K562 (cell line): Measurements from ENCODE around the gene RPS27. TPM values are rescaled to one million over a fixed set of nuclear protein-coding genes. Genes with fewer than 3 reads are reported as not detected.
A peak's percentile ranks its signal among the peaks of the same experiment; 100 is the strongest.

Experiments
- ASH1L ChIP-seq: fragments of 450-650 bp; IDR thresholded peaks from 2 replicates; pipeline ENCODE4 v1.6.1; 2018; ENCODE audit warnings: borderline replicate concordance, mild to moderate bottlenecking, low read depth; ENCODE audit not compliant: partially characterized antibody
- C11orf30 ChIP-seq: fragments of 450-650 bp; IDR thresholded peaks from 2 replicates; pipeline ENCODE4 v1.6.1; 2016; ENCODE audit warnings: low read depth, mild to moderate bottlenecking
- CEBPG ChIP-seq, 3 experiments: fragments of 200-800 bp in 1 of 3; sonication (Bioruptor generic) in 1 of 3; sonication (generic) in 1 of 3; formaldehyde crosslinking in 1 of 3; IDR thresholded peaks in 2 of 3; conservative IDR thresholded peaks in 1 of 3; 2 replicates each; pipeline versions ENCODE4 v1.6.1 to v1.8.0; 2016 to 2022; ENCODE audit warnings: missing compliant biosample characterization in 2 of 3, missing genetic modification characterization in 2 of 3, mild to moderate bottlenecking in 1 of 3, missing genetic modification reagents in 1 of 3
- CHD2 ChIP-seq: IDR thresholded peaks from 2 replicates; pipeline ENCODE4 v1.6.1; 2011; ENCODE audit warnings: low read depth, low read length
- CHD4 ChIP-seq: fragments of 200-600 bp; sonication (generic); IDR thresholded peaks from 3 replicates; pipeline ENCODE4 v1.6.1; 2012; ENCODE audit warnings: low read depth, mild to moderate bottlenecking, mixed read lengths, low read length, inconsistent platforms; ENCODE audit not compliant: insufficient read depth, insufficient replicate concordance, poor library complexity, severe bottlenecking
- ETV5 ChIP-seq: sonication (generic); formaldehyde crosslinking; IDR thresholded peaks from 2 replicates; pipeline ENCODE4 v1.4.0; 2020; ENCODE audit warnings: low read depth, mild to moderate bottlenecking, missing genetic modification reagents
- FOXP1 ChIP-seq: sonication (generic); formaldehyde crosslinking; IDR thresholded peaks from 2 replicates; pipeline ENCODE4 v1.8.0; 2022; ENCODE audit warnings: mild to moderate bottlenecking, missing genetic modification reagents
- KDM1A ChIP-seq, 2 experiments: fragments of 450-650 bp; IDR thresholded peaks; 2 replicates each; pipeline ENCODE4 v1.6.1; 2016; ENCODE audit warnings: mild to moderate bottlenecking in 2 of 2
- MYC ChIP-seq, 2 experiments: fragments of 250-450 bp in 1 of 2; sonication (Bioruptor Pico) in 1 of 2; IDR thresholded peaks; 2 replicates each; pipeline versions ENCODE4 v1.5.1 to v1.6.1; 2012 to 2021; ENCODE audit warnings: low read depth in 2 of 2, borderline replicate concordance in 1 of 2, improper control_type of control experiment in 1 of 2, low read length in 1 of 2, mild to moderate bottlenecking in 1 of 2, moderate library complexity in 1 of 2
- PML ChIP-seq: IDR thresholded peaks from 2 replicates; pipeline ENCODE4 v1.6.1; 2012; ENCODE audit warnings: low read length, inconsistent platforms
- SRSF1 ChIP-seq: fragments of 200-400 bp; formaldehyde crosslinking; IDR thresholded peaks from 2 replicates; pipeline ENCODE4 v1.6.1; 2017; ENCODE audit warnings: mild to moderate bottlenecking, low read depth, low read length, moderate library complexity
- TAF15 ChIP-seq: fragments of 200-400 bp; formaldehyde crosslinking; IDR thresholded peaks from 2 replicates; pipeline ENCODE4 v1.6.1; 2017; ENCODE audit warnings: mild to moderate bottlenecking, low read depth, low read length, moderate library complexity
- TCF7 ChIP-seq: sonication (generic); IDR thresholded peaks from 2 replicates; pipeline ENCODE4 v1.6.1; 2016; ENCODE audit warnings: antibody characterized with exemption, borderline replicate concordance
- TOE1 ChIP-seq, 2 experiments: fragments of 450-650 bp in 1 of 2; sonication (generic) in 1 of 2; formaldehyde crosslinking in 1 of 2; IDR thresholded peaks; 2 replicates each; pipeline versions ENCODE4 v1.7.1 to v1.8.0; 2016 to 2022; ENCODE audit warnings: borderline replicate concordance in 2 of 2, mild to moderate bottlenecking in 2 of 2, antibody characterized with exemption in 1 of 2, inconsistent platforms in 1 of 2, low read depth in 1 of 2, missing genetic modification reagents in 1 of 2, moderate library complexity in 1 of 2
- ZEB2 ChIP-seq: fragments of 450-650 bp; IDR thresholded peaks from 2 replicates; pipeline ENCODE4 v1.6.1; 2016
- ZFPM2 ChIP-seq: fragments of 250-450 bp; sonication (Bioruptor Pico); IDR thresholded peaks from 2 replicates; pipeline ENCODE4 v1.5.1; 2022; ENCODE audit warnings: mild to moderate bottlenecking
- ZNF311 ChIP-seq: fragments of 250-450 bp; sonication (Bioruptor Pico); IDR thresholded peaks from 2 replicates; pipeline ENCODE4 v1.4.0; 2020; ENCODE audit warnings: mild to moderate bottlenecking, moderate library complexity
- ZNF316 ChIP-seq: fragments of 450-650 bp; IDR thresholded peaks from 2 replicates; pipeline ENCODE4 v1.6.1; 2016
- ZNF436 ChIP-seq: fragments of 250-450, 450-650 bp; sonication (Bioruptor Pico); formaldehyde crosslinking; IDR thresholded peaks from 2 replicates; pipeline ENCODE4 v1.7.0; 2020; ENCODE audit warnings: mild to moderate bottlenecking
- polyA plus RNA-seq, 8 experiments: library from polyadenylated mRNA; depleted of rRNA in 4 of 8; stranded (reverse) in 5 of 8; unstranded in 3 of 8; fragments of >200 nt; fragmentation: Nextera tagmentation in 2 of 8; fragmentation: Illumina TruSeq in 1 of 8; extraction: Ambion mirVana in 2 of 8; extraction: Trizol in 1 of 8; gene quantifications; 2 replicates each; pipeline versions ENCODE4 v1.2.1 to v1.2.3, GENCODE V29; 2011 to 2014; ENCODE audit warnings: inconsistent platforms in 1 of 8, missing spikeins in 1 of 8
- total RNA-seq, 7 experiments: library from RNA; depleted of rRNA in 6 of 7; stranded (reverse); fragments of >200 nt in 6 of 7; fragmentation: Illumina TruSeq in 2 of 7; extraction: Trizol in 2 of 7; gene quantifications; 2 replicates each; pipeline versions ENCODE4 v1.2.1 to v1.2.3, GENCODE V29; 2011 to 2021; ENCODE audit warnings: low replicate concordance in 1 of 7
- TF ChIP-seq, protein P1 (sequence below): fragments of 450-650 bp; IDR thresholded peaks from 2 replicates; pipeline ENCODE4 v1.6.1; 2016; ENCODE audit warnings: low read depth

Gene RPS27
- total and polyA plus RNA-seq, 9 of the 15 experiments (the other 6 are each of a cell fraction or from before 2014, with no cell fraction given), result 2,091 to 9,377 (median 6,706) TPM

GRCh38 chr1:153963030-153963849 is 27.3 kb upstream of the RPS27 start, which contains the start of gene SLC39A1 (continued):
- TF ChIP-seq MYC (IDR thresholded peaks at IDR 0.05; ENCODE audit: low read depth, low read length) (peak; percentile 51), MYC (CRISPR knock-in tag; IDR thresholded peaks at IDR 0.05; ENCODE audit: borderline replicate concordance, low read depth) (0 out of 2 replicates have a peak, but pooled peaks have one; percentile 42), ZNF311 (CRISPR knock-in tag) (no peak), PML (no peak; the same call in 1 of the 2 replicates), C11orf30 (no peak), ETV5 (CRISPR knock-in tag) (no peak), CHD2 (peak; percentile 92), TAF15 (no peak), TCF7 (no peak), KDM1A (IDR thresholded peaks at IDR 0.05) (no peak), CEBPG (CRISPR knock-in tag; IDR thresholded peaks at IDR 0.05) (no peak), CEBPG (tag; conservative IDR thresholded peaks at IDR 0.05 in 1 of 2, IDR thresholded peaks at IDR 0.05 in 1 of 2) (no peak), ZFPM2 (CRISPR knock-in tag) (no peak), ZNF316 (no peak), TOE1 (IDR thresholded peaks at IDR 0.05; ENCODE audit: borderline replicate concordance) (no peak), TOE1 (CRISPR knock-in tag; IDR thresholded peaks at IDR 0.05; ENCODE audit: borderline replicate concordance, low read depth) (no peak), ZNF436 (CRISPR knock-in tag) (no peak), CHD4 (no peak), ZEB2 (no peak), ASH1L (no peak), SRSF1 (no peak), FOXP1 (CRISPR knock-in tag) (peak; percentile 46)
- TF ChIP-seq, protein P1, sequence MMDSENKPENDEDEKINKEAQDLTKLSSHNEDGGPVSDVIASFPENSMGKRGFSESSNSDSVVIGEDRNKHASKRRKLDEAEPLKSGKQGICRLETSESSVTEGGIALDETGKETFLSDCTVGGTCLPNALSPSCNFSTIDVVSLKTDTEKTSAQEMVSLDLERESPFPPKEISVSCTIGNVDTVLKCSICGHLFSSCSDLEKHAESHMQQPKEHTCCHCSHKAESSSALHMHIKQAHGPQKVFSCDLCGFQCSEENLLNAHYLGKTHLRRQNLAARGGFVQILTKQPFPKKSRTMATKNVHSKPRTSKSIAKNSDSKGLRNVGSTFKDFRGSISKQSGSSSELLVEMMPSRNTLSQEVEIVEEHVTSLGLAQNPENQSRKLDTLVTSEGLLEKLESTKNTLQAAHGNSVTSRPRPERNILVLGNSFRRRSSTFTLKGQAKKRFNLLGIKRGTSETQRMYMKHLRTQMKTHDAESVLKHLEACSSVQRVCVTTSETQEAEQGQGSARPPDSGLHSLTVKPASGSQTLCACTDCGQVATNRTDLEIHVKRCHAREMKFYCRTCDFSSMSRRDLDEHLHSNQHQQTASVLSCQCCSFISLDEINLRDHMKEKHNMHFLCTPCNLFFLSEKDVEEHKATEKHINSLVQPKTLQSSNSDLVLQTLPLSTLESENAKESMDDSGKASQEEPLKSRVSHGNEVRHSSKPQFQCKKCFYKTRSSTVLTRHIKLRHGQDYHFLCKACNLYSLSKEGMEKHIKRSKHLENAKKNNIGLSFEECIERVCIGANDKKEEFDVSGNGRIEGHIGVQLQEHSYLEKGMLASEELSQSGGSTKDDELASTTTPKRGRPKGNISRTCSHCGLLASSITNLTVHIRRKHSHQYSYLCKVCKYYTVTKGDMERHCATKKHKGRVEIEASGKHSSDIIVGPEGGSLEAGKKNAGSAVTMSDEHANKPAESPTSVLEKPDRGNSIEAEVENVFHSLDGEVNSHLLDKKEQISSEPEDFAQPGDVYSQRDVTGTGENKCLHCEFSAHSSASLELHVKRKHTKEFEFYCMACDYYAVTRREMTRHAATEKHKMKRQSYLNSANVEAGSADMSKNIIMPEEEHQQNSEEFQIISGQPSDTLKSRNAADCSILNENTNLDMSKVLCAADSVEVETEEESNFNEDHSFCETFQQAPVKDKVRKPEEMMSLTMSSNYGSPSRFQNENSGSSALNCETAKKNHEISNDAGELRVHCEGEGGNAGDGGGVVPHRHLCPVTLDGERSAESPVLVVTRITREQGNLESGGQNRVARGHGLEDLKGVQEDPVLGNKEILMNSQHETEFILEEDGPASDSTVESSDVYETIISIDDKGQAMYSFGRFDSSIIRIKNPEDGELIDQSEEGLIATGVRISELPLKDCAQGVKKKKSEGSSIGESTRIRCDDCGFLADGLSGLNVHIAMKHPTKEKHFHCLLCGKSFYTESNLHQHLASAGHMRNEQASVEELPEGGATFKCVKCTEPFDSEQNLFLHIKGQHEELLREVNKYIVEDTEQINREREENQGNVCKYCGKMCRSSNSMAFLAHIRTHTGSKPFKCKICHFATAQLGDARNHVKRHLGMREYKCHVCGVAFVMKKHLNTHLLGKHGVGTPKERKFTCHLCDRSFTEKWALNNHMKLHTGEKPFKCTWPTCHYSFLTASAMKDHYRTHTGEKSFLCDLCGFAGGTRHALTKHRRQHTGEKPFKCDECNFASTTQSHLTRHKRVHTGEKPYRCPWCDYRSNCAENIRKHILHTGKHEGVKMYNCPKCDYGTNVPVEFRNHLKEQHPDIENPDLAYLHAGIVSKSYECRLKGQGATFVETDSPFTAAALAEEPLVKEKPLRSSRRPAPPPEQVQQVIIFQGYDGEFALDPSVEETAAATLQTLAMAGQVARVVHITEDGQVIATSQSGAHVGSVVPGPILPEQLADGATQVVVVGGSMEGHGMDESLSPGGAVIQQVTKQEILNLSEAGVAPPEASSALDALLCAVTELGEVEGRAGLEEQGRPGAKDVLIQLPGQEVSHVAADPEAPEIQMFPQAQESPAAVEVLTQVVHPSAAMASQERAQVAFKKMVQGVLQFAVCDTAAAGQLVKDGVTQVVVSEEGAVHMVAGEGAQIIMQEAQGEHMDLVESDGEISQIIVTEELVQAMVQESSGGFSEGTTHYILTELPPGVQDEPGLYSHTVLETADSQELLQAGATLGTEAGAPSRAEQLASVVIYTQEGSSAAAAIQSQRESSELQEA, result no peak
